Measurements from ENCODE around the gene ZNF668. TPM values are rescaled to one million over a fixed set of nuclear protein-coding genes. Genes with fewer than 3 reads are reported as not detected.

ZNF668 gene
- total and polyA plus RNA-seq, 2 donors (not counting 1 experiment from before 2014, with no cell fraction given), result 5.8 to 12.0 TPM

- intact Hi-C loops (cut with micrococcal nuclease), result loop anchor here (10.0 kb wide), 1 partner anchor 78 kb away; the partner anchor contains the start of gene FUS
Measured at GRCh38 chr16:31106509-31107464, 32.7 kb upstream of the ZNF668 start.

More at GRCh38 chr16:31106509-31107464, 32.7 kb upstream of the ZNF668 start:
- peaks cover 7 to 18% of the 10 kb centered on the region in 2 donors for H3K4me1 ChIP-seq (ENCODE audit: control insufficient read depth in 2 of 2, insufficient read depth in 2 of 2, low read length in 2 of 2)
- H3K9ac ChIP-seq (ENCODE audit: low read length), result no peak overlapping the region
- Mint-ChIP-seq H3K9me3 (ENCODE audit: insufficient read depth) (no peaks in the 10 kb centered on the region), H3K27me3 (no peaks in the 10 kb centered on the region), H3K4me1 (peaks cover 21% of the 10 kb centered on the region), H3K27ac (no peak overlapping the region), H3K4me3 (peak overlapping the region; percentile 91)
- no peak overlapping the region for H3K4me2 ChIP-seq (replicated peaks; ENCODE audit: low read depth, low read length, poor library complexity, severe bottlenecking)
- no peaks in the 10 kb centered on the region for H3K27me3 ChIP-seq (replicated peaks in 1 of 4; ENCODE audit: control extremely low read depth in 1 of 4, control insufficient read depth in 3 of 4, insufficient read depth in 4 of 4, low read length in 3 of 4)
- POLR2A ChIA-PET, result interaction anchor here (1.1 kb wide), 1 partner anchor 11 kb away, joined by 3 read pairs; the partner anchor contains the start of gene KAT8
- peaks cover 0 to 21% of the 10 kb centered on the region in 2 experiments for H3K36me3 ChIP-seq (replicated peaks in 1 of 2; ENCODE audit: control extremely low read depth in 1 of 2, control insufficient read depth in 1 of 2, extremely low read depth in 1 of 2, insufficient read depth in 2 of 2, low read length in 1 of 2)
- WGBS (ENCODE audit: insufficient coverage), result 96% methylated on average over 21 of the region's 28 CpGs
- H3K27ac ChIP-seq (ENCODE audit: low read length in 2 of 2), result no peak overlapping the region
- peaks cover 10% of the 10 kb centered on the region for H3K79me2 ChIP-seq (ENCODE audit: control insufficient read depth, insufficient read depth, low read length)
- H4K20me1 ChIP-seq (ENCODE audit: control insufficient read depth, insufficient read depth, low read length, poor library complexity, severe bottlenecking), result no peaks in the 10 kb centered on the region
- no peaks in the 10 kb centered on the region for H3K9me3 ChIP-seq (ENCODE audit: control extremely low read depth in 1 of 3, control insufficient read depth in 2 of 3, insufficient read depth in 1 of 3, low read length in 2 of 3)
- CTCF ChIA-PET, result interaction anchor here (0.7 kb wide), 1 partner anchor 36 kb away, joined by 4 read pairs; no protein-coding TSS in a partner anchor
- no peak overlapping the region for H2AFZ ChIP-seq (ENCODE audit: insufficient read depth, low read depth, low read length, poor library complexity, severe bottlenecking)
- TF ChIP-seq EZH2 (IDR thresholded peaks at IDR 0.05; ENCODE audit: borderline replicate concordance, insufficient read depth, low read depth, low read length, poor library complexity, severe bottlenecking) (no peak), CTCF (IDR thresholded peaks at IDR 0.05) (no peak)
- DNase-seq (no peak), ATAC-seq (ENCODE audit: low read depth) (no peak)
- H3K4me3 ChIP-seq (ENCODE audit: control extremely low read depth in 1 of 5, extremely low read depth in 1 of 5, insufficient read depth in 1 of 5, low read depth in 2 of 5, low read length in 4 of 5), result no peak overlapping the region
